CD4-positive, alpha-beta T cell treated with Interleukin-1 beta for 1 hour (primary cell): ENCODE measurements around the gene FRA10AC1.

Experiments used
- DNase-seq, 2 donors: peaks; one replicate each; pipeline ENCODE4 v3.0.0-alpha.2; 2020 to 2022

Gene FRA10AC1

GRCh38 chr10:93622942-93623341 is 79.5 kb downstream of the FRA10AC1 start:
- DNase-seq, result no peak

GRCh38 chr10:93620925-93621324 is 81.5 kb downstream of the FRA10AC1 start:
- no peak for DNase-seq
